Measurements from ENCODE around the gene TSPAN14.

TSPAN14 gene

DNA sequence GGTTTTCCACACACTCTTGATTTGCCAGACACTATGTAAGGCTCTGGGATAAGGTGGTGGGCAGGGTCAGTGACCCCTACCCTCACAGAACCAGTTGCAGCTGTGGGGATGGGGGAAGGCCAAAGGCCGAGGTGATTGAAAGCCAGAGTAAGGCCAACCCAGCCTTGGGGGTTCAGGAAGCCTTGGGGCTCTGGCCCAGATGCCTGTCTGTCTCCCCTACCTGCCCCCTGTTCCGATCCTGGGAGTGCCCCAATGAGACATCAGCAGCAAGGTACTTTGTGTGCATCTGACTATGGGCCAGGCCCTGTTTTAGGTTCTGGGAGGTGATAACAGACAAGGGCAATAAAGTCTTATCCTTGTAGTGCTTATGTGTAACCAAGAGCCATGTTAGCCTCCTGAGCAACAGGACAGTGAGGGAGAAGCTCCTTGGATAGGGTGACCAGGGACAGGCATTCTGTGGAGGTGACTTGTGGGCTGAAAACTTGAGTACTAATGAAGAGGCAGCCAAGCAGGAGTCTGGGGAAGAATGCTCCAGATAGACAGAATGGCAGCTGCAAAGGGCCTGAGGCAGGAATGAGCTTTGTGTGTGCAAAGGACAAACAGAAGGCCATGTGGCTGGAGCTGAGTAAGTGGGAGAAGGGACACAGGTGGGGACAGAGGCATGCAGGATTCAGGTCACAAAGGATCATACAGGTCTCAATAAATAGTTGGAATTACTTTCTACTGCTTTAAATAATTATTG lies 35.4 kb downstream of the TSPAN14 start:
- H3K36me3 Mint-ChIP-seq (ENCODE audit: low read depth), result peaks cover 57% of the 10 kb centered on the region
- DNase-seq, result peak; percentile 28
- H3K9me3 Mint-ChIP-seq, result no peaks in the 10 kb centered on the region
- H3K4me3 Mint-ChIP-seq, result no peak overlapping the region
- H3K27me3 Mint-ChIP-seq, result no peaks in the 10 kb centered on the region
- H3K4me1 Mint-ChIP-seq (ENCODE audit: low read depth), result peaks cover 100% of the 10 kb centered on the region
- H3K27ac Mint-ChIP-seq, result peak overlapping the region; percentile 95

- H3K27me3 Mint-ChIP-seq, result no peaks in the 10 kb centered on the region
- DNase-seq, result peak; percentile 25
- peaks cover 99% of the 10 kb centered on the region for H3K4me1 Mint-ChIP-seq (ENCODE audit: low read depth)
- H3K9me3 Mint-ChIP-seq, result no peaks in the 10 kb centered on the region
- H3K4me3 Mint-ChIP-seq, result no peak overlapping the region
- peak overlapping the region; percentile 32 for H3K27ac Mint-ChIP-seq
- H3K36me3 Mint-ChIP-seq (ENCODE audit: low read depth), result peaks cover 75% of the 10 kb centered on the region
Observed at GRCh38 chr10:80491251-80492102, 37.4 kb downstream of the TSPAN14 start.

DNA sequence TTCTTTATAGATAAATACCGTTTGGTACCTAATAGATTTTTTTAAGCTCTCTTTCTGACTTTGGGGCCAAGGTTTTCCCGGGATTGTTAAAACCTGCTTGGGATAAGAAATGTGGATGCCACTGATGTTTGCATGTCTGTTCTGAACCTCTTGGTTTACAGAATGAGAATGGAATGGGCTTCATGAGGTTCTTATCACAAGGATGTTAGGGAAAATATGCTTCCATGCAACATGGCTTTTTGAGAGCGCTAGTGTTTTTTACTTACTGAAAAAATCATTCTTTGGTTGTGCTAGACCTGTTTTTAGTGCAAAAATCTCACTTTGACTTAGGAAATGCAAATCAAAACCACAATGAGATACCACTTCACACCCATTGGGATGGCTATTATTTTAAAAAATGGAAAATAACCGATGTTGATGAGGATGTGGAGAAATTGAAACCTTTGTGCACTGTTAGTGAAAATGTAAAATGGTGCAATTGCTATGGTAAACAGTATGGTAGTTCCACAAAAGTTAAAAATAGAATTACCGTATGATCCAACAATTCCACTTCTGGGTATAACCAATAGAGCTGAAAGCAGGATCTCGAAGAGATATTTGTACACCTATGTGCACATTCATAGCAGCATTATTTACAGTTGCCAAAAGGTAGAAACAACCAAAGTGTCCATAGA lies 38.9 kb downstream of the TSPAN14 start:
- Mint-ChIP-seq H3K27ac (peak overlapping the region; percentile 91), H3K9me3 (no peaks in the 10 kb centered on the region)

DNA sequence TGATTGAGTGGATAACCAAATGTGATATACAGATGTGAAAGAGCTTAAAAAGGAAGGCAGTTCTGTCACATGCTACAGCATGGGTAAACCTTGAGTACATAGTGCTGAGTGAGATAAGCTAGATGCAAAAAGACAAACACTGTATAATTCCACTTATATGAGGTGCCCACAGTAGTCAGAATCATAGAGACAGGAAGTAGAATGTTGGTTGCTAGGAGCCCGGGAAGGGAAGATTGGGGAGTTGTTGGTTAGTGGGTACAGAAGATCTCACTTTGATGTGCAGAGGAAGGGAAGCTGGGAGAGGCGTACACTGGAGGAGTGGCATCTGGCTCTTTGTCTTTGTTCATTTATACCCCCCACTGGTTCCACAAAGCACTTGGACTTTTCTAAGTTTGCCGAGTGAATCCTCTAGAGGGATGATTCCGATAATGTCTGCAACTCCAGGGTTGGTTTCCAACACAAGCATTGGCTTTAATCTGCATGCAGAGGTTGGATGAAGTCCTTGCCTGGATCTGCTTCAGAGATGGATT lies 39.5 kb downstream of the TSPAN14 start:
- DNase-seq, result peak; percentile 28
- Mint-ChIP-seq H3K4me1 (ENCODE audit: low read depth) (peaks cover 99% of the 10 kb centered on the region), H3K9me3 (no peaks in the 10 kb centered on the region), H3K27me3 (no peaks in the 10 kb centered on the region), H3K36me3 (ENCODE audit: low read depth) (peaks cover 84% of the 10 kb centered on the region), H3K27ac (peak overlapping the region; percentile 91), H3K4me3 (peak overlapping the region; percentile 30)

More for the DNA sequence above, 38.9 kb downstream of the TSPAN14 start:
- H3K4me1 Mint-ChIP-seq (ENCODE audit: low read depth), result peaks cover 99% of the 10 kb centered on the region
- no peaks in the 10 kb centered on the region for H3K27me3 Mint-ChIP-seq
- peak overlapping the region; percentile 30 for H3K4me3 Mint-ChIP-seq
- DNase-seq, result no peak
- H3K36me3 Mint-ChIP-seq (ENCODE audit: low read depth), result peaks cover 85% of the 10 kb centered on the region

DNA sequence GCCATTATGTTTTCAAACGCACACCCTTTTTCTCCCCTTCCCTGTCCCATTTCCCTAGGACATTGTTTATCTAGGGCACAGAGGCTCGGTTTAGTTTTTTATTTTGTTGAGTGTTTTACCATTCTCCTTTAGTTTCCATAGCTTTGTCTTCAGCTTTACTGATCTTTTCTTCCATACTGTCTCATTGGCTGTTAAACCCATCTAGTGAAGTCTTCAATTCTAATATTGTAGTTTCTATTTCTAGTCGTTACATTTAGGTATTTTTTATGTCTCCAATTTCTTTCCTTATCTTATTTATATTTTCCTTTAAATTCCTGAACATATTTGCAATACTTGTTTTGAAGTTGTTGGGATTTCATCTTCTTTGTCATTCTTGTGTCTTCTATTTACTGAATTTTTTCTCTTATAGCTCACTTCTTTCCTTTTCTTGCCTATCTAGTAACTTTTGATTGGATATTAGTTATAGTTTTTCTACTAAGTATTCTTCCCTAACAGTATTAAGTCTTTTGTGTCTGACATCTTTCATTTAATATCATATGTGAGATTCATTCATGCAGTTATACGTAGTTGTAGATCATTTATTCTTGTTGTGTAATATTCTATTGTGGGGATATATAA lies 42.6 kb downstream of the TSPAN14 start:
- H3K9me3 Mint-ChIP-seq, result no peaks in the 10 kb centered on the region
- no peak overlapping the region for H3K4me3 Mint-ChIP-seq
- DNase-seq, result no peak
- H3K27me3 Mint-ChIP-seq, result no peaks in the 10 kb centered on the region
- peaks cover 68% of the 10 kb centered on the region for H3K36me3 Mint-ChIP-seq (ENCODE audit: low read depth)
- peaks cover 97% of the 10 kb centered on the region for H3K4me1 Mint-ChIP-seq (ENCODE audit: low read depth)
- peak overlapping the region; percentile 98 for H3K27ac Mint-ChIP-seq

DNA sequence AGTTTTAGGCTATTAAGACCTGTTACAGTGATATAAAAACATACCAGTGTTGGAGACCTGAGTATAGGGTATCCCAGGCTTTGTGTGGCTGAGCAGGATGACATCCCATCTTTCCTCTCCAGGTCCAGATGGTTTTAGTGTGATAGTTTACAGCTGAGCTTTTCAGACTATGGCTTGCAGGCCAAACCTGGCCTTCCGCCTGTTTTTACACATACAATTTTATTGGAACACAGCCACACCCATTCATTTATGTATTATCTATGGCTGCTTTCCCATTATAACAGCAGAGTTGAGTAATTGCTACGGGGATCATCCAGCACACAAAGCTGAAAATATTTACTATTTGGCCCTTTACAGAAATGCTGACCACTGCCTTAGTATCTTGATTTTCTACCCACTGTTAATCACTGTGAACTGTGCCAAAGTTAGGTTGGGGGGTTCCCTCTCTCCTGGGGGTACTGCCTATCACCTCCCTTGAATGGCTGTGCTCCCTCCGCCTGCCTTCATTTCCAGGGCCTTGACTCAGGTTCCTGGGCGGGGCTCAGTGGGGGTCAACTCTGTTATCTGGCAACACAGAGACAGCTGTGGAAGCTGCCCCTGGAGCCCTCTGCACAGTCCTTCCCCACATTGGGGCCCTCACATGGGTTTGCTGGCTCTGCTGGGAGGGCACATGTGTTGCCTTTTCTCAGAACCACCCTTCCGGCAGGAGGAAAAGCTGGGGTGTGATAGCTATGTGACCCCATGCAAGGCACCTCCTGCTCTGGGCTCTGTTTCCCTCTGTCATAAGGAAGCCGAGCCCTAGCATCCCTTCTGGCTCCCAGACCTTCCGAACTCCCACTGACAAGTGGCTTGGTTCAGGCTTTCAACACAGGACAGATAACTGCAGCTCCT lies 43.3 kb downstream of the TSPAN14 start:
- DNase-seq, result peak; percentile 54
- Mint-ChIP-seq H3K4me1 (ENCODE audit: low read depth) (peaks cover 97% of the 10 kb centered on the region), H3K27ac (peak overlapping the region; percentile 98), H3K36me3 (ENCODE audit: low read depth) (peaks cover 67% of the 10 kb centered on the region), H3K27me3 (no peaks in the 10 kb centered on the region), H3K4me3 (peak overlapping the region; percentile 64), H3K9me3 (no peaks in the 10 kb centered on the region)

- Mint-ChIP-seq H3K4me3 (peak overlapping the region; percentile 64), H3K9me3 (no peaks in the 10 kb centered on the region), H3K36me3 (ENCODE audit: low read depth) (peaks cover 65% of the 10 kb centered on the region), H3K27me3 (no peaks in the 10 kb centered on the region), H3K27ac (peak overlapping the region; percentile 98), H3K4me1 (ENCODE audit: low read depth) (peaks cover 97% of the 10 kb centered on the region)
- no peak for DNase-seq
Observed at GRCh38 chr10:80498078-80498832, 44.1 kb downstream of the TSPAN14 start.

DNA sequence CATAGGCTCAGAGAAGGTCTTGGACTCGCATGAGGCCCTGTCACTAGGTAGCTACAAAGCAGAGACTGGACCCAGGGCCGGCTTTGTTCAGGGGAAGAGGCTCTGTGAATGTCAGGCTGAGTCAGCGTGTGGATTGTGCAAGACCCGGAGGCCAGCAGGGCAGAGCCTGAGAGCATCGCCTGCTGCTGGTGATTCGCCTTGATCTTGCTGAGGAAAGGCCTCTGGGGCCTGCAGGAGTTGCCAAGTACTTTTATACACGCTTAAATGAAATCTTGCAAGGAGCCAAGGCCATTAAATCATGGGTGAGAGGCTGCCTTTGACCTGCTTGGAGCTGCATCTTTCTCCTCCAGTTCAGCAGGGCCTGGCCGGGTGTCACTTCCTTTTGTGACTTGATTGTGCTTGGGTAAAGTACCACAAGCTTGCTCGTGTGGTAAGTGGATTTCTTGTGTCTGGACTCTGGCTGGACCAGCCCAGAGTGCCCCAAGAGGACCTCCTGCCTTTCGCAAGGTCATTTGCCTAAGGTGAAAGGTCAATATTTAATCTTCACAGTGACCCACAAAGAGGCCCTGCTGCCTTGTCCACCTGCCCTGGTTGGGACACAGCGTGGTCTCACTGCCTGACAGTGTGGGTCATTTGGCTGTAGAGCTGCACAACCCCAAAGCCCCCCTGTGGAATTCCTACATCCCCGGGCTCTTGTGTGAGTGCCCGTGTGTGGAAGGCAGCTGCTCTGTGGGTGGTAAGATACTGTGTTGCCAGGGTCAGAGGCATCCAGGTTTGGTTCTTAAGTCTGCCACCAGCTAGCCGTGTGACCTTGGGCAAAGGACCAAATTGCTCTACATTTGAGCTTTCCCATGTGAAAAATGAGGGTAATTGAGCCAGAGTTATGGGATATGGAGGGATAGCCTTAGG lies 45.0 kb downstream of the TSPAN14 start:
- H3K36me3 Mint-ChIP-seq (ENCODE audit: low read depth), result peaks cover 58% of the 10 kb centered on the region
- peak; percentile 79 for DNase-seq
- peaks cover 97% of the 10 kb centered on the region for H3K4me1 Mint-ChIP-seq (ENCODE audit: low read depth)
- H3K27ac Mint-ChIP-seq, result peak overlapping the region; percentile 98
- peak overlapping the region; percentile 64 for H3K4me3 Mint-ChIP-seq
- H3K9me3 Mint-ChIP-seq, result no peaks in the 10 kb centered on the region
- no peaks in the 10 kb centered on the region for H3K27me3 Mint-ChIP-seq

DNA sequence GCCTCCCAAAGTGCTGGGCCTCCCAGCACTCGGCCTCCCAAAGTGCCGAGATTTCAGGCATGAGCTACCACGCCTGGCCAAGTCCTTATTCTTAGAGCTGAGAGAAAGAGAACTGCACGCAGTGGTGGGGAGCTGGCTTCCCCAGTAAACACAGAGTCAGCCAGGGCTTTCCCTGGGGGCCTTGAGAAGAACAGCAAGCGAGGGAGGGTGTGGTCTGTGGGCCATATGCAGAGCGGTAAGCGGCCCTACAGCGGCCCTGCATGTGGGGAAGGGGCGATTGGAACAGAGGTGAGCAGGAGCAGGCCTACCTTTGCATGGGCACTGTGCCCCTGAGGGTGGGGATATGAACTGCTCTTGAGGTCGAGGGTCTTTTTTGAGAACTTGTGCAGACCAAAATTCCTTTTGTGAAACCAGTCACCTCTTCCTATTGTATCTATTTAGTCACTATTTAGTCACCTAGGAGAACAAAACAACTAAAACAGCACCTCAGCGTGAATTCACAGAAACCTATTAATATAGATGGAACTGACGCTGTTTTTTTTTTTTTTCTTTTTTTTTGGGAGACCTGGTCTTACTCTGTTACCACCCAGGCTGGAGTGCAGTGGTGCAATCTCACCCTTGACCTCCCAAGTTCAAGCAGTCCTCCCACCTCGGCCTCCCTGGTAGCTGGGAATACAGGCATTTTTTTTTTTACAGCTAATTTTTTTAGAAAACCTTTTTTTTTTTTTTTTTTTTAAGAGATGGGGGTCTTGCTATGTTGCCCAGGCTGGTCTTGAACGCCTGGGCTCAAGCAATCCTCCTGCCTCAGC lies 46.7 kb downstream of the TSPAN14 start:
- Mint-ChIP-seq H3K4me1 (ENCODE audit: low read depth) (peaks cover 97% of the 10 kb centered on the region), H3K9me3 (no peaks in the 10 kb centered on the region), H3K4me3 (peak overlapping the region; percentile 64), H3K27ac (peak overlapping the region; percentile 98), H3K36me3 (ENCODE audit: low read depth) (peaks cover 47% of the 10 kb centered on the region), H3K27me3 (no peaks in the 10 kb centered on the region)
- peak; percentile 71 for DNase-seq

- peaks cover 47% of the 10 kb centered on the region for H3K36me3 Mint-ChIP-seq (ENCODE audit: low read depth)
- no peaks in the 10 kb centered on the region for H3K27me3 Mint-ChIP-seq
- H3K27ac Mint-ChIP-seq, result peak overlapping the region; percentile 98
- peak; percentile 29 for DNase-seq
- no peaks in the 10 kb centered on the region for H3K9me3 Mint-ChIP-seq
- H3K4me3 Mint-ChIP-seq, result no peak overlapping the region
- peaks cover 92% of the 10 kb centered on the region for H3K4me1 Mint-ChIP-seq (ENCODE audit: low read depth)
Observed at GRCh38 chr10:80501381-80501912, 47.3 kb downstream of the TSPAN14 start.

GRCh38 chr10:80501913-80502521 lies 47.9 kb downstream of the TSPAN14 start:
- no peak overlapping the region for H3K4me3 Mint-ChIP-seq
- no peaks in the 10 kb centered on the region for H3K27me3 Mint-ChIP-seq

More at GRCh38 chr10:80501913-80502521, 47.9 kb downstream of the TSPAN14 start:
- Mint-ChIP-seq H3K27ac (peak overlapping the region; percentile 98), H3K36me3 (ENCODE audit: low read depth) (peaks cover 45% of the 10 kb centered on the region), H3K4me1 (ENCODE audit: low read depth) (peaks cover 87% of the 10 kb centered on the region), H3K9me3 (no peaks in the 10 kb centered on the region)
- peak; percentile 30 for DNase-seq
